HG03442 (cell line): ENCODE measurements around the gene PLEKHA5.
"Not testable (repeated sequence)": the region's sequence is repeated elsewhere in the genome, so short reads cannot be mapped to it uniquely, and the experiment has no call there.

Source experiments
- ATAC-seq: cut with Tn5 transposase; IDR thresholded peaks from one replicate; pipeline ENCODE4 v1.9.1; 2021; ENCODE audit warnings: mild to moderate bottlenecking, moderate library complexity; ENCODE audit not compliant: unreplicated experiment

The PLEKHA5 gene

GRCh38 chr12:19273482-19274330 lies 144.2 kb downstream of the PLEKHA5 start:
- no peak for ATAC-seq

GRCh38 chr12:19276767-19277166 lies 147.2 kb downstream of the PLEKHA5 start:
- ATAC-seq: no peak

GRCh38 chr12:19277711-19278110 lies 148.2 kb downstream of the PLEKHA5 start:
- ATAC-seq: no peak

- ATAC-seq: no peak
These were observed 148.9 kb downstream of the PLEKHA5 start for GRCh38 chr12:19278407-19278806.

GRCh38 chr12:19282133-19282699 lies 152.7 kb downstream of the PLEKHA5 start:
- ATAC-seq: no peak

- ATAC-seq: no peak
These were observed 155.1 kb downstream of the PLEKHA5 start for GRCh38 chr12:19284658-19285057.

GRCh38 chr12:19285793-19286448 lies 156.4 kb downstream of the PLEKHA5 start:
- ATAC-seq: no peak

GRCh38 chr12:19287302-19287701 lies 157.8 kb downstream of the PLEKHA5 start:
- no peak for ATAC-seq

- ATAC-seq: no peak
These were observed 158.6 kb downstream of the PLEKHA5 start for GRCh38 chr12:19288161-19288560.

GRCh38 chr12:19288603-19289244 lies 159.2 kb downstream of the PLEKHA5 start:
- no peak for ATAC-seq

- ATAC-seq: no peak
These were observed 169.5 kb downstream of the PLEKHA5 start for GRCh38 chr12:19298836-19299605.

GRCh38 chr12:19299765-19300164 lies 170.2 kb downstream of the PLEKHA5 start:
- ATAC-seq: no peak

- no peak for ATAC-seq
These were observed 171.7 kb downstream of the PLEKHA5 start for GRCh38 chr12:19301223-19301622.

GRCh38 chr12:19301688-19302087 lies 172.2 kb downstream of the PLEKHA5 start:
- no peak for ATAC-seq

GRCh38 chr12:19302100-19302640 lies 172.6 kb downstream of the PLEKHA5 start:
- no peak for ATAC-seq

- ATAC-seq: no peak
These were observed 174.0 kb downstream of the PLEKHA5 start for GRCh38 chr12:19303496-19303895.

- ATAC-seq: no peak
These were observed 174.7 kb downstream of the PLEKHA5 start for GRCh38 chr12:19304149-19304750.

GRCh38 chr12:19305621-19306020 lies 176.1 kb downstream of the PLEKHA5 start:
- ATAC-seq: not testable (repeated sequence)

- no peak for ATAC-seq
These were observed 176.8 kb downstream of the PLEKHA5 start for GRCh38 chr12:19306366-19306765.

- no peak for ATAC-seq
These were observed 177.9 kb downstream of the PLEKHA5 start for GRCh38 chr12:19307451-19307850.
